ENCODE measurements around the gene SMCO2. TPM values are rescaled to one million over a fixed set of nuclear protein-coding genes. Genes with fewer than 3 reads are reported as not detected.

Gene SMCO2
- total RNA-seq, result not detected

DNA sequence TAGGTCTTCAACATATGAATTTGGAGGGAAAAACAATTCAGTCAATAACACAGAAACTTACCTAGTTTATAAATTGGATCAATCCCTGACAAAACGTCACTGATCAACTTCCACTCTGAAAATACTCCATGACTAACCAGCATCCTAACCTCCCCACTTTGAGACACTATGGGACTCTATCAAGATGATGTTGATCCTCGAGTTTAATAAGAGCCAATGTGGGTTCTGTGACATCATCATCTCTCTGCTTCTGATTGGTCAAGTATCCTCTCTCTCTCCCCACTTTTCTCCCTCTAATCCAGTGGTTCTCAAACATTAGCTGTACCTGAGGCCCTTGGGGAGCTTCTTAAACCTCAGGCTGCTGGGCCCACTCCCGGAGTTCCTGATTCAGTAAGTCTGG, at the start of gene SMCO2:
Gene SMCO2 (plus strand): TSS at position 301 of the 400 bp plus-strand sequence. CDS start 23,896 bp downstream, outside the sequence.
- H3K4me3 ChIP-seq, result no peak within 1 kb of the TSS
- H3K27ac ChIP-seq, result no peak within 1 kb of the TSS
- no peaks in the 10 kb centered on the region for H3K27me3 ChIP-seq
- H3K4me1 ChIP-seq, result no peaks in the 10 kb centered on the region
- peaks cover 0 to 10% of the 10 kb centered on the region in 2 donors for H3K9me3 ChIP-seq
- no peaks in the 10 kb centered on the region for H3K36me3 ChIP-seq
- TF ChIP-seq, protein P1, sequence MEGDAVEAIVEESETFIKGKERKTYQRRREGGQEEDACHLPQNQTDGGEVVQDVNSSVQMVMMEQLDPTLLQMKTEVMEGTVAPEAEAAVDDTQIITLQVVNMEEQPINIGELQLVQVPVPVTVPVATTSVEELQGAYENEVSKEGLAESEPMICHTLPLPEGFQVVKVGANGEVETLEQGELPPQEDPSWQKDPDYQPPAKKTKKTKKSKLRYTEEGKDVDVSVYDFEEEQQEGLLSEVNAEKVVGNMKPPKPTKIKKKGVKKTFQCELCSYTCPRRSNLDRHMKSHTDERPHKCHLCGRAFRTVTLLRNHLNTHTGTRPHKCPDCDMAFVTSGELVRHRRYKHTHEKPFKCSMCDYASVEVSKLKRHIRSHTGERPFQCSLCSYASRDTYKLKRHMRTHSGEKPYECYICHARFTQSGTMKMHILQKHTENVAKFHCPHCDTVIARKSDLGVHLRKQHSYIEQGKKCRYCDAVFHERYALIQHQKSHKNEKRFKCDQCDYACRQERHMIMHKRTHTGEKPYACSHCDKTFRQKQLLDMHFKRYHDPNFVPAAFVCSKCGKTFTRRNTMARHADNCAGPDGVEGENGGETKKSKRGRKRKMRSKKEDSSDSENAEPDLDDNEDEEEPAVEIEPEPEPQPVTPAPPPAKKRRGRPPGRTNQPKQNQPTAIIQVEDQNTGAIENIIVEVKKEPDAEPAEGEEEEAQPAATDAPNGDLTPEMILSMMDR (IDR thresholded peaks at IDR 0.05), result no peak
- DNase-seq (ENCODE audit: low spot score), result no peak

DNA sequence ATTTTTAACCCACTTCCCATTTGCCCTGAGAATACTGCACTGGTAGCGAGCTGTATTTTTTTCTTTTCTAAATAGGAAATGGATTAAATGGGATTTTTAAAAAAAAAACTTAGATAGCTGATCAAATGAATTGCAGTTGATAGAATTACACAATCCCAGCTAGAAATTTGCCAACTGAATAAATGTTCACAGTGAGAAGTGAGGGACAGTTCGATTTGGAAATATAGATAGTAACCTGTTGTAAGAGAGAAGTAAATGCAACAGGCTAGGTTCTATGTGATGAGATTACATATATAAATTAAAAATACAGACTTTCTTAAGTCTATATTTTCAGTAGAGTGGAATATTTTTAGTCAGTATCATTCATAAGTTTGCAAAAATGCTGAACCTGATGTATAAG, 48.1 kb upstream of the SMCO2 start:
- Histone ChIP-seq H3K9me3 (no peaks in the 10 kb centered on the region), H3K4me3 (no peak overlapping the region), H3K4me1 (no peaks in the 10 kb centered on the region), H3K27me3 (no peaks in the 10 kb centered on the region), H3K36me3 (no peaks in the 10 kb centered on the region), H3K27ac (no peak overlapping the region)
- no peak for DNase-seq (ENCODE audit: low spot score)
- TF ChIP-seq, protein P1 (IDR thresholded peaks at IDR 0.05), result no peak

DNA sequence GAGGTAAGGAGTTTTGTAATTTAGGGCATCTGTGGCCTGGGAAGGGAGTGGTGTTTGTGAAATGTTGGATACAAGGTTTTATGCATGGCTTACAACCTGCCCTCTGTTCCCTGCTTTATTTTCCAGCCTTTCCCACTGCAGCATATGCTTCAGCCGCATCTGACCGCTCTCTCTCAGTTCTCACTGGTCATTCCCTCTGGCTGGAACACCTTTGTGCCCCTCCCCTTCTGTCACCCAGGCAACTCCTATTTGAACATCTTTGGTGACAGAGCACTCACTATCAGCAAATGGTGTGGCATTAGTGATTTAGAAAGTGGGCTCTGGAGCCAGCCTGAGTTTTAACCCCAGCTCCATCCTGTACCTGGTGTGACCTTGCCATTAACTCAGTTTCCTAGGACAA, 47.5 kb upstream of the SMCO2 start:
- TF ChIP-seq, protein P1 (IDR thresholded peaks at IDR 0.05), result no peak
- DNase-seq (ENCODE audit: low spot score), result no peak
- Histone ChIP-seq H3K27ac (no peak overlapping the region), H3K27me3 (no peaks in the 10 kb centered on the region), H3K9me3 (no peaks in the 10 kb centered on the region), H3K4me1 (no peaks in the 10 kb centered on the region), H3K36me3 (no peaks in the 10 kb centered on the region), H3K4me3 (no peak overlapping the region)

DNA sequence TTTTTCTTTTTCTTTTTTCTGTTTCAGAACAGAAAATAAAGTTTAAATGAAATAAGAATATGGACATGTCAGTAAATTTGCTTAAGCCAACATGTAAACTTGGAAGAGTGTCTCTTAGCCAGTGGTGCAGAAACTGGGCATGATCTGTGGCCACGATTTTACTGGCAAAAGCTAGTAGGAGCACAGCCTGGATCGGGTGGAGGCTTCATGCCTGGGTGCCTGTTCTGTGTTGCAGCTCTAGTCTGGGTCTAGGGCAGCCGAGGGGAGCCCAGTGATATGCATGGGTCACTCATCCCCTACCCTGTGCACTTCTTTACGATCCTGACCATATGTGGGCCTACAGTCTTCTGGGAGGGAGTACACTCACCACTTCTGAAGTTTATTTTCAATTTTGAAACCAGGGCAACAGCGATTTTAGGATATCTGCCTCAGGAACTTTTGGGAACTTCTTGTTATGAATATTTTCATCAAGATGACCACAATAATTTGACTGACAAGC, 45.6 kb upstream of the SMCO2 start:
- TF ChIP-seq, protein P1 (IDR thresholded peaks at IDR 0.05), result no peak
- H3K27ac ChIP-seq, result no peak overlapping the region
- DNase-seq (ENCODE audit: low spot score), result no peak

DNA sequence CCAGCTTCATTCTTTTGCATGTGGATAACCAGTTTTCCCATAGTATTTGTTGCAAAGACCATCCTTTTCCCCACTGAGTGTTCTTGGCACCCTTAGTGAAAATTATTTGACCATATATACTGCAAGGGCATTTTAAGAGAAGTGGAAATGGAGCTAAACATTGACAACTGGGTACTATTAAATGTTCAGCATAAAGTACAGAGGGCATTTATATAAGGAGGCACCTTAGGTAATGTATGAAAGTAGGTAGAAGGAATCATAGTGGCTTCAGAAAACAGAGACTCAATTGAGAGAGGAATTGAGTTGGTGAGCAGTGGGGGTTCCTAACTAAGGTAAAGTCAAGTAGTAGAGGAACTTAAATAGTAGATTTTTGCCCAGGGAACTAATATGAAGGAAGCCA, 34.5 kb upstream of the SMCO2 start:
- H3K27me3 ChIP-seq, result no peaks in the 10 kb centered on the region
- H3K4me3 ChIP-seq, result no peak overlapping the region
- TF ChIP-seq, protein P1 (IDR thresholded peaks at IDR 0.05), result no peak
- no peak overlapping the region for H3K27ac ChIP-seq
- H3K9me3 ChIP-seq, result no peaks in the 10 kb centered on the region
- no peaks in the 10 kb centered on the region for H3K36me3 ChIP-seq
- DNase-seq (ENCODE audit: low spot score), result no peak
- H3K4me1 ChIP-seq, result no peaks in the 10 kb centered on the region

More for the DNA sequence above, 45.6 kb upstream of the SMCO2 start:
- no peaks in the 10 kb centered on the region for H3K36me3 ChIP-seq
- no peaks in the 10 kb centered on the region for H3K4me1 ChIP-seq
- H3K4me3 ChIP-seq, result no peak overlapping the region
- no peaks in the 10 kb centered on the region for H3K9me3 ChIP-seq
- no peaks in the 10 kb centered on the region for H3K27me3 ChIP-seq

DNA sequence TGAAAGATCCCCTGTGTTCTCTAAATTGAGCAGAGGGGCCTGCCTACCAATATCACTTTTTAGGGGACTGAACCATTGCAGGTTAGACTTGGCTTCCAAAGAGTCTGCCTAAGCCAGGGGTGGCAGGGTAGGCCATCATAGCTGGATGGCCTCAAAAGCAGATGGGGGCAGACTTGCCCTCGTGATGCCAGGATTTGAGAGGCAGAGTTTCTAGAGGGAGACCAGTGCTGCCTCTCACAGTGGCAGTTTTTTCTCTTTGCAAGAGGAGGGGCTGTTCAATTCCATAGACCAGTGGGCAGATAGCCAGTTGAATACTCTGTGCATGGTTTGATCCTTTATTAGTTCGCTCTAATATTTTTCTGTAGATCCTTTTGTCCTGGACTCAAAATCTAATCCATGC, 23.8 kb upstream of the SMCO2 start:
- H3K27ac ChIP-seq, result no peak overlapping the region
- no peaks in the 10 kb centered on the region for H3K4me1 ChIP-seq
- H3K27me3 ChIP-seq, result no peaks in the 10 kb centered on the region
- H3K9me3 ChIP-seq, result no peaks in the 10 kb centered on the region
- no peak for DNase-seq (ENCODE audit: low spot score)
- TF ChIP-seq, protein P1 (IDR thresholded peaks at IDR 0.05), result no peak
- no peak overlapping the region for H3K4me3 ChIP-seq
- H3K36me3 ChIP-seq, result peaks cover 8% of the 10 kb centered on the region

Data from right atrium auricular region (tissue), 2 donors.